ENCODE measurements around the gene POLDIP2.

DNA sequence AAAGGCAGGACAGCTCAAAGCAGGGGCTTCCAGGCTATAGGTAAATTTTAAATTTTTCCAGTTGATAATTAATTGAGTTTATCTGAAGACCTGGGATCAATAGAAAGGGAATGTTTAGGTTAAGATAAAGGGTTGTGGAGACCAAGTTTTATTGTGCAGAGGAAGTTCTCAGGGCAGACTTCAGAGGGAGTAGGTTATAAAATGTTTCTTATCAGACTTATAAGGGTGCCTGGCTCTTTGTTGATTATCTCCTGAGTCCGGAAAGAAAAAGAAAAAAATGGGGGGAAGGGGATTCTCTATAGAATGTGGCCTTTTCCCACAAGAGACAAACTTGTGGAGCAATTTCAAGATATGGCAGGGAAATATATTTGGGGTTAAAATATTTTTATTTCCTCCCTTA is 32.8 kb upstream of the POLDIP2 start:
- TF ChIP-seq, protein P1, sequence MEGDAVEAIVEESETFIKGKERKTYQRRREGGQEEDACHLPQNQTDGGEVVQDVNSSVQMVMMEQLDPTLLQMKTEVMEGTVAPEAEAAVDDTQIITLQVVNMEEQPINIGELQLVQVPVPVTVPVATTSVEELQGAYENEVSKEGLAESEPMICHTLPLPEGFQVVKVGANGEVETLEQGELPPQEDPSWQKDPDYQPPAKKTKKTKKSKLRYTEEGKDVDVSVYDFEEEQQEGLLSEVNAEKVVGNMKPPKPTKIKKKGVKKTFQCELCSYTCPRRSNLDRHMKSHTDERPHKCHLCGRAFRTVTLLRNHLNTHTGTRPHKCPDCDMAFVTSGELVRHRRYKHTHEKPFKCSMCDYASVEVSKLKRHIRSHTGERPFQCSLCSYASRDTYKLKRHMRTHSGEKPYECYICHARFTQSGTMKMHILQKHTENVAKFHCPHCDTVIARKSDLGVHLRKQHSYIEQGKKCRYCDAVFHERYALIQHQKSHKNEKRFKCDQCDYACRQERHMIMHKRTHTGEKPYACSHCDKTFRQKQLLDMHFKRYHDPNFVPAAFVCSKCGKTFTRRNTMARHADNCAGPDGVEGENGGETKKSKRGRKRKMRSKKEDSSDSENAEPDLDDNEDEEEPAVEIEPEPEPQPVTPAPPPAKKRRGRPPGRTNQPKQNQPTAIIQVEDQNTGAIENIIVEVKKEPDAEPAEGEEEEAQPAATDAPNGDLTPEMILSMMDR (IDR thresholded peaks at IDR 0.05; ENCODE audit: extremely low read depth in 1 of 2, insufficient read depth in 1 of 2, low read depth in 1 of 2, low read length in 2 of 2) = no peak
- no peak for TF ChIP-seq POLR2A (IDR thresholded peaks at IDR 0.05; ENCODE audit: low read depth, low read length)
- TF ChIP-seq POLR2AphosphoS5 (IDR thresholded peaks at IDR 0.05; ENCODE audit: insufficient read depth, low read depth, low read length) = no peak
- TF ChIP-seq, protein P2, sequence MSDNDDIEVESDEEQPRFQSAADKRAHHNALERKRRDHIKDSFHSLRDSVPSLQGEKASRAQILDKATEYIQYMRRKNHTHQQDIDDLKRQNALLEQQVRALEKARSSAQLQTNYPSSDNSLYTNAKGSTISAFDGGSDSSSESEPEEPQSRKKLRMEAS (IDR thresholded peaks at IDR 0.05; ENCODE audit: insufficient read depth, insufficient read length) = no peak
- no peak for TF ChIP-seq JUN (IDR thresholded peaks at IDR 0.05; ENCODE audit: borderline replicate concordance, insufficient read depth, insufficient read length, low read depth)
- TF ChIP-seq EZH2 (IDR thresholded peaks at IDR 0.05; ENCODE audit: borderline replicate concordance, low read depth, low read length, severe bottlenecking) = no peak
- TF ChIP-seq GATA2 (IDR thresholded peaks at IDR 0.05; ENCODE audit: insufficient read depth, insufficient read length, low read depth, low read length) = no peak

Data from endothelial cell of umbilical vein (primary cell).